Transverse colon (tissue), 3 donors: ENCODE data around the gene FKBP6.

Experiments
- POLR2A ChIP-seq: fragments of 450-650 bp; IDR thresholded peaks from one replicate; pipeline ENCODE4 v1.6.1; 2016; ENCODE audit warnings: antibody characterized with exemption, mild to moderate bottlenecking, moderate library complexity
- TF ChIP-seq, protein P1 (sequence below), 5 experiments: fragments of 200-600 bp in 3 of 5; fragments of 450-650 bp in 2 of 5; sonication (generic) in 3 of 5; IDR thresholded peaks; 1 replicate in 2 of 5; 2 replicates in 3 of 5; pipeline ENCODE4 v1.5.1; 2016 to 2017; ENCODE audit warnings: antibody characterized with exemption in 5 of 5, inconsistent platforms in 3 of 5, mild to moderate bottlenecking in 2 of 5, moderate library complexity in 1 of 5

DNA sequence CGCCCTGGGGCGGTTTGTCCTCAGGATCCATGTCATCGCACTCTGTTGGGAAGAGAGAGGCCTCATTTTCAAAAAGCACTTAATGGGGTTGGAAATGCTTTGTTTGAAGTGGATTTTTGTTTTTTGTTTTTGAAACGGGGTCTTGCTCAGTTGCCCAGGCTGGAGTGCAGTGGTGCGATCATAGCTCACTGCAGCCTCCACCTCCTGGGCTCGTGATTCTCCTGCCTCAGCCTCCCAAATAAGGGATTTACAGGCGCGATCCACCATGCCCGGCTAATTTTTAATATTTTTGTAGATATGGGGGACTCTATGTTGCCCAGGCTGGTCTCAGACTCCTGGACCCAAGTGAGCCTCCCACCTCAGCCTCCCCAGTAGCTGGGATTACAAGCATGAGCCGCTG lies 735 bp downstream of the FKBP6 start:
- TF ChIP-seq, protein P1, sequence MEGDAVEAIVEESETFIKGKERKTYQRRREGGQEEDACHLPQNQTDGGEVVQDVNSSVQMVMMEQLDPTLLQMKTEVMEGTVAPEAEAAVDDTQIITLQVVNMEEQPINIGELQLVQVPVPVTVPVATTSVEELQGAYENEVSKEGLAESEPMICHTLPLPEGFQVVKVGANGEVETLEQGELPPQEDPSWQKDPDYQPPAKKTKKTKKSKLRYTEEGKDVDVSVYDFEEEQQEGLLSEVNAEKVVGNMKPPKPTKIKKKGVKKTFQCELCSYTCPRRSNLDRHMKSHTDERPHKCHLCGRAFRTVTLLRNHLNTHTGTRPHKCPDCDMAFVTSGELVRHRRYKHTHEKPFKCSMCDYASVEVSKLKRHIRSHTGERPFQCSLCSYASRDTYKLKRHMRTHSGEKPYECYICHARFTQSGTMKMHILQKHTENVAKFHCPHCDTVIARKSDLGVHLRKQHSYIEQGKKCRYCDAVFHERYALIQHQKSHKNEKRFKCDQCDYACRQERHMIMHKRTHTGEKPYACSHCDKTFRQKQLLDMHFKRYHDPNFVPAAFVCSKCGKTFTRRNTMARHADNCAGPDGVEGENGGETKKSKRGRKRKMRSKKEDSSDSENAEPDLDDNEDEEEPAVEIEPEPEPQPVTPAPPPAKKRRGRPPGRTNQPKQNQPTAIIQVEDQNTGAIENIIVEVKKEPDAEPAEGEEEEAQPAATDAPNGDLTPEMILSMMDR (IDR thresholded peaks at IDR 0.05) = no peak
- TF ChIP-seq POLR2A = no peak
